Small intestine (tissue), 7 donors: Measurements from ENCODE around the gene NADK. TPM values are rescaled to one million over a fixed set of nuclear protein-coding genes. Genes with fewer than 3 reads are reported as not detected.
"Not testable (repeated sequence)": the region's sequence is repeated elsewhere in the genome, so short reads cannot be mapped to it uniquely, and the experiment has no call there.

Source experiments
- DNase-seq, 2 donors: peaks; one replicate each; pipeline versions ENCODE4 v3.0.0 to v3.0.0-alpha.2; 2013
- FAIRE-seq: peaks from 2 replicates; lab custom pipeline; 2012; peaks lifted over from hg19 to GRCh38; lab: Jason Lieb, UNC
- H3K27ac ChIP-seq, 3 donors: one replicate each; pipeline ENCODE4 v1.5.1; 2013; ENCODE audit warnings: low read length in 2 of 3, mild to moderate bottlenecking in 2 of 3, control low read depth in 1 of 3, inconsistent platforms in 1 of 3, low read depth in 1 of 3, moderate library complexity in 1 of 3
- H3K27me3 ChIP-seq, 3 donors: one replicate each; pipeline ENCODE4 v1.6.1; 2013; ENCODE audit warnings: low read length in 3 of 3, inconsistent platforms in 1 of 3; ENCODE audit not compliant: control insufficient read depth in 3 of 3, insufficient read depth in 3 of 3
- H3K36me3 ChIP-seq, 3 donors: one replicate each; pipeline ENCODE4 v1.6.1; 2013; ENCODE audit warnings: low read length in 3 of 3, inconsistent platforms in 1 of 3, low read depth in 1 of 3, mild to moderate bottlenecking in 1 of 3, moderate library complexity in 1 of 3; ENCODE audit not compliant: control insufficient read depth in 3 of 3, insufficient read depth in 2 of 3
- H3K4me1 ChIP-seq, 3 donors: one replicate each; pipeline ENCODE4 v1.6.1; 2013; ENCODE audit warnings: low read length in 2 of 3, inconsistent platforms in 1 of 3, low read depth in 1 of 3, mild to moderate bottlenecking in 1 of 3, moderate library complexity in 1 of 3; ENCODE audit not compliant: control insufficient read depth in 3 of 3, insufficient read depth in 2 of 3
- H3K4me3 ChIP-seq, 3 donors: one replicate each; pipeline ENCODE4 v1.5.1; 2013; ENCODE audit warnings: low read length in 3 of 3, control low read depth in 1 of 3, inconsistent platforms in 1 of 3, low read depth in 1 of 3, mild to moderate bottlenecking in 1 of 3, moderate library complexity in 1 of 3
- H3K9me3 ChIP-seq, 2 donors: one replicate each; pipeline ENCODE4 v1.6.1; 2013; ENCODE audit warnings: low read depth in 1 of 2, low read length in 1 of 2; ENCODE audit not compliant: control insufficient read depth in 2 of 2, insufficient read depth in 1 of 2
- WGBS, 3 donors: extraction: QIAGEN DNeasy Blood & Tissue Kit; methylation state at CpG; one replicate each; pipeline ENCODE4 v1.1.7; 2013; 5-methylcytosine and 5-hydroxymethylcytosine counted together
- polyA plus RNA-seq, 4 donors: library from polyadenylated mRNA; stranded (reverse) in 3 of 4; unstranded in 1 of 4; fragments of 200-250 nt in 3 of 4; fragments of 120-200 nt in 1 of 4; gene quantifications; one replicate each; pipeline versions ENCODE4 v1.2.1 to v1.2.3, GENCODE V29; 2013
- donor health status: healthy with polysubstance abuse.
- donor health status: control.
- donor health status: control.
- donor health status: Bipolar disorder and iron deficiency.
- donor health status: healthy.

NADK gene
- polyA plus RNA-seq, 4 donors, result 56.2 to 84.1 (median 68.9) TPM

DNA sequence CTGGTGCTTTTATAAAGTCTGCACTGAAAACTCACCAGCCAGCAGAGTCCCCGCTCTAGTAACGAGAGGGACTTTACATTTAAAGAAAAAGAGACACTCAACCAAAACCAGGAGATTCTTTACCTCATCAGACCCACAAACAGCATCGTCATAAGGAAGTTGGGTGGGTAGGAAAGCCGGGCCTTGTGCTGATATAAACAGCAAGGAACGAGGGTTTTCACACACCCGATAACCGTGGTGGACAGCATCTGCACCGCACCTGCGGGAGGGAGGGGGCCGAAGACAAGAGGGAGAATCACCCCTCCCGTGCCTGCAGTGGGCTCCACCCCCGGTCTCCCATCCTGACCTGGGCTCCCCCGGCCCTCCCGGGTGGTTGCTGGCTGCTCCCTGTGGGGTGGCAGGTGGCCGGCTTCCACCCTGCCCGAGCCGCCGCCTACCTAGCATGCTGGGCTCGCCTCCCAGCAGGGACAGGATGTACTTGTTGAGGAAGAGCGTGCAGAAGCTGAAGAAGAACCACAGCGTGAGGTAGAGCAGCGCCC, 39.4 kb downstream of the NADK start:
- WGBS, 3 donors, result 76 to 81% (median 78%) methylated on average over 6 to 12 of the region's 22 CpGs
- not testable (repeated sequence) for DNase-seq

DNA sequence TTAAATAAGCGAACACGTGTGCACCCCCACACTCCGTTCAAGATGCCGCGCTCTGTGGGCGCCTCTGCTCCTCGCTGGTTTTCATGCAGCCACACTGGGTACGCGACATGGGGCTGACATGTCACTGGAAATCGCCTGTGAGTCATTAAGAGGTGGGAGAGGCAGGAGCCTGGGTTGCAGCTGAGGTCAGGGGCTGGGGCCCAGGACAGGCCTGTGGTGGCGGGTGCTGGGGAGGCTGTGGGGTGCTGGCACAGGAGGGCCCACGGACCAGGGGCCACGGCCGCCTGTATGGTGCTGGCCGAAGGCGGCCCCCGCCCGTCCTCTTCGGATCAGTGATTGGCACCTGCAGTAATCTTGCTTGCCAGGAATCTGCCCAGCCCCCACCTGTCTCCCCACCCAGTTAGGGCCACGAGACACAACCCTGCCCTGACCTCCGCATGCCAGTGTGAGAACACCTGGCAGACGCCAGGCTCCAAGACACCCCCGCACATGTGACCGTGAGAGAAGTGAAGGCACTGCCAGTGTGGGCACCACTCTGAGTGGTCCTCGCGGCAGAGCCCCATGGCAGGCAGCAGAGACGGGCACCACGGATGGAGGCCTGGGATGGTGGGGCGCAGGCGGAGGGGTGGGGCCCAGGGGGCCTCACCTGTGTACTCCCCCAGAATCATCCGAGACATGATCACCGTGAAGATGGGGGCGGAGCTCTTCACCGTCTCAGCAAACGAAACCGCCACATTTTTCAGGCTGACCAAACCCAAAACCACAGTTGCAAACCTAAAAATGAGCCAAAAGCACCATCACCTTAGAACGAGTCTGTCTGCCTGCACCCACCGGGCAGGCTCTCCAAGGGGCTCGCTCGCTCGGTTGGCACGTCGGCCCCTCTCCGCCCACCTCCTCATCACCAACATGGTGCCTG, 40.3 kb downstream of the NADK start:
- not testable (repeated sequence) for DNase-seq

More for the DNA sequence above, 39.4 kb downstream of the NADK start:
- H3K9me3 ChIP-seq, H3K4me1 ChIP-seq, H3K27me3 ChIP-seq, H3K4me3 ChIP-seq, H3K27ac ChIP-seq, FAIRE-seq: not testable (repeated sequence)
- peaks cover 0 to 28% (median 0%) of the 10 kb centered on the region in 3 donors for H3K36me3 ChIP-seq

DNA sequence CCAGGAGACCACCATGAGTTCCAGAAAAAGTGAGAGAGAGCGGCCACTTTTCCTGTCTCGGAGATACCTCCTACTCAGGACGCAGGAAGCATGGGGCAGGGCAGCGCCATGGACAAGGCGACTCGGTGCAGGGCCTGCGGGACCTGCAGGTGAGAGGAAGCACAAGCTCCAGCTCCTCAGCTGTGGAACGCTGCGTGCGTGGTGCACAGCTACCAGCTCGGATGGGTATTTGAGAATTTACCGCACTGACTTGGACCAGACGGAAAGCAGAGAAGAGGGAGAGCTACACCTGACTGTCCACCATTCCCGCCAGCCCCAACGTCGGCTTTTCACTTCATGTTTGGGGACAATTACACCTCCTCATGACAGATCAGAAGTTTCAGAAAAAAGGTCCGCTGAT, 45.9 kb downstream of the NADK start:
- 90 to 93% (median 93%) methylated on average over 16 to 17 of the region's 17 CpGs for WGBS, 3 donors
- FAIRE-seq (no peak), DNase-seq (no peak)
- H3K36me3 ChIP-seq, result peaks cover 0 to 54% (median 0%) of the 10 kb centered on the region in 3 donors
- H3K9me3 ChIP-seq, result no peaks in the 10 kb centered on the region
- no peak overlapping the region for H3K4me3 ChIP-seq
- no peaks in the 10 kb centered on the region for H3K4me1 ChIP-seq
- H3K27me3 ChIP-seq, result no peaks in the 10 kb centered on the region
- H3K27ac ChIP-seq, result no peak overlapping the region

More for the DNA sequence above, 40.3 kb downstream of the NADK start:
- H3K9me3 ChIP-seq, H3K27ac ChIP-seq, H3K4me3 ChIP-seq, H3K27me3 ChIP-seq, H3K4me1 ChIP-seq, FAIRE-seq: not testable (repeated sequence)
- peaks cover 0 to 32% (median 0%) of the 10 kb centered on the region in 3 donors for H3K36me3 ChIP-seq
- 84 to 92% (median 91%) methylated on average over 16 to 28 of the region's 44 CpGs for WGBS, 3 donors

DNA sequence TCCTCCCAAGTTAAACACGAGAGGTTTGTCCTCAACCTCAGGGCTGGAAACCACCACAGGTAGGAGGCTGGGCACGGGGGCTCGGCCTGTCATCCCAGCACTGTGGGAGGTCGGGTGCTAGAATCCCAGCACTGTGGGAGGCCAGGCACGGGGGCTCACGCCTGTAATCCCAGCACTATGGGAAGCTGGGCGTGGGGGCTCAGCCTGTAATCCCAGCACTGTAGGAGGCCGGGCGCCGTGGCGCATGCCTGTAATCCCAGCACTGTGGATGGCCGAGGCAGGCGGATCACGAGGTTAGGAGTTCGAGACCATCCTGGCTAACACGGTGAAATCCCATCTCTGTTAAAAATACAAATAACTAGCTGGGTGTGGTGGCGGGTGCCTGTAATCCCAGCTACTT, 47.4 kb downstream of the NADK start:
- DNase-seq (no peak), FAIRE-seq (no peak)
- 95 to 96% (median 96%) methylated on average over 12 to 17 of the region's 17 CpGs for WGBS, 3 donors

DNA sequence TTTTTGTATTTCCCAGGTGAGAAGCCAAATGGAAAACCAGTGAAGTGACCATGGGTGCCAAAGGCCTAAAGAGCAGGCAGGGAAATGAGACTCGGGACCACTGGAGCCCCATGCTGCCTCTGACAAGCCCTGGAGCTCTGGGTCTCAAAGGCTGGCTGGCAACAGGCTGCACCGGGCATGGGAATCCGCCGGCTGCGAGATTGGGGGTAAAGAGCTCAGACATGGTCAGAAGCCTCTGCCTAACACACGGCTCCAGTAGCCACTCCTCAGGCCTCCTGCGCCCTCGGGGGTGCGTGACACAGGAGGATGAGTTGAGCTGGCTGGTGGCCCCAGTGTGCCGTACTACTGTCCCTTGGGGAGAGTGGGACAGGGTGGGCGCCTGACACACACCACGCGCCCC, 48.0 kb downstream of the NADK start:
- H3K36me3 ChIP-seq, result peaks cover 0 to 56% (median 0%) of the 10 kb centered on the region in 3 donors
- not testable (repeated sequence) for H3K27ac ChIP-seq, FAIRE-seq, H3K9me3 ChIP-seq, H3K4me3 ChIP-seq, DNase-seq, H3K27me3 ChIP-seq, H3K4me1 ChIP-seq
- 98% methylated on average over 7 of the region's 13 CpGs; no CpG with 5 or more reads in 2 of the 3 donors for WGBS, 3 donors

More for the DNA sequence above, 47.4 kb downstream of the NADK start:
- Histone ChIP-seq H3K4me3 (no peak overlapping the region), H3K36me3 (peaks cover 0 to 57% (median 0%) of the 10 kb centered on the region in 3 donors), H3K4me1 (no peaks in the 10 kb centered on the region), H3K9me3 (no peaks in the 10 kb centered on the region), H3K27me3 (no peaks in the 10 kb centered on the region), H3K27ac (no peak overlapping the region)

DNA sequence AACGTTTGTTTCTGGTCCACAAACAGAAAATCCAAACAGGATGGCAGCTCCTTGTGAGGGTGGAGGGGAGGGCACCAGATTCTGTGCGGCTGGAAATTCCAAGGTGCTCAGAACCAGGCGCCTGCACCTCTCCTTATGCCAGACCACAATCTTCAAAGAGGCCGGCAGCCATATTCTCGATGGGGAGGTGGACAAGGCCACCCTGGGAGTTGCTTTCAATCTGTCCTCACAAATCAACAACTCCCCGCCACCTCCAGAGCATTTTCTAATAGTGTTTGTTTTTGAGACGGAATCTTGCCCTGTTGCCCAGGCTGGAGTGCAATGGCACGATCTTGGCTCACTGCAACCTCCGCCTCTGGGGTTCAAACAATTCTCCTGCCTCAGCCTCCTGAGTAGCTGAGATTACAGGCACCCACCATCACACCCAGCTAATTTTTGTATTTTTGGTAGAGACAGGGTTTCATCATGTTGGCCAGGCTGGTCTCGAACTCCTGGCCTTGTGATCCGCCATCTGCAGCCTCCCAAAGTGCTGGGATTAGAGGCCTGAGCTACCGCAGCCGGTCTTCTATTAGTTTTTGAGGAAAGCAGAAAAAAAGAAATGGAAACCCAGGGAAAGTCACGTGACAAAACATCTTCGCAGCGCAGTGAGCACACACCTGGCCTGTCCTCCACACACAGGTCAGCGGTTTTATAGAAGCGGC, 49.0 kb downstream of the NADK start:
- not testable (repeated sequence) for H3K9me3 ChIP-seq, DNase-seq, H3K4me1 ChIP-seq, H3K27me3 ChIP-seq, FAIRE-seq, H3K27ac ChIP-seq, H3K4me3 ChIP-seq
- peaks cover 0 to 48% (median 0%) of the 10 kb centered on the region in 3 donors for H3K36me3 ChIP-seq
- 87 to 94% (median 93%) methylated on average over 10 to 15 of the region's 18 CpGs for WGBS, 3 donors

DNA sequence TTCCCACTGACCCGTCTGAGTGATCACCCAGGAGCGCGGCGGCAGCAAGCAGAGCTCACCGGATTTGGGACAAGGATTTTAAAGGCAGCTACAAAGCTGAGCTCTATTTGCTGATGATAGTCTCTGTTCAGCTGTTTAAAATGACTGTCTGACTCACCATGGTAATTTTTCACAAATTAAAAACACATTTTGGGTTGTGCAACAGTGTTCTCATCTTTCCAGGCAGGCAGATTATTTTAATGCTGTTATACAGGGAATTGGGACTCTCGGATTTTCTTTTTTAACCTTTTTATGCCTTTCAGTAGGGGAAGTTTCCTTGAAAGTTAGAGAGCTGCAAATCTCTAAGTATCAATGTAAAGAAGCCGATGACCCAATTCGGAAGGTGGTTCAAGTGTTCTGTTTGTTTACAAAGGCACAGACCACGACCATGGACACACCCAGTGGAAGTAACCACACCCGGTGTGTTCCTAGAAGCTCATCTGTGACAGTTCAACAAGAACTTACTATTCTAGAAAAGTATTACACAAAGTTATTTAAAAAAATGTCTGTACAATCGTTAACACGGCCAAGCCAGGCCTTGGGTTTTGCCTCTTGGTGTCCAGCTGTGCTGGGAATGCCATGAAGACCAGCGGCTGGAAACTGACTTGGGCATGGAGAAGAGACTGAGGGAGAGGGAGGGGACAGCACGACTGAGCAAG, 49.8 kb downstream of the NADK start:
- peak in 1 of 2 donors; percentile 37 for DNase-seq
- not testable (repeated sequence) for FAIRE-seq, H3K4me3 ChIP-seq, H3K9me3 ChIP-seq, H3K27me3 ChIP-seq, H3K27ac ChIP-seq, H3K4me1 ChIP-seq
- H3K36me3 ChIP-seq, result peaks cover 0 to 45% (median 0%) of the 10 kb centered on the region in 3 donors
- WGBS, 3 donors, result 47 to 71% (median 67%) methylated on average over 7 to 13 of the region's 14 CpGs
